Measurements from ENCODE around the gene KRTAP10-3.
A peak's percentile ranks its signal among the peaks of the same experiment; 100 is the strongest.

The KRTAP10-3 gene

GRCh38 chr21:44523567-44524413 is 34.8 kb downstream of the KRTAP10-3 start:
- Histone ChIP-seq H3K9ac (ENCODE audit: low read depth, low read length, poor library complexity) (no peak overlapping the region), H3K9me3 (replicated peaks in 1 of 2; ENCODE audit: control insufficient read depth in 2 of 2, insufficient read depth in 1 of 2, low read depth in 1 of 2, low read length in 2 of 2) (peaks cover 0 to 10% of the 10 kb centered on the region in 2 donors), H4K91ac (ENCODE audit: low read depth, low read length, poor library complexity) (no peak overlapping the region), H3K23ac (ENCODE audit: low read depth, low read length, poor library complexity) (no peak overlapping the region), H3K4ac (ENCODE audit: low read length) (no peak overlapping the region), H2BK12ac (ENCODE audit: low read length) (no peak overlapping the region), H3K27me3 (ENCODE audit: control insufficient read depth in 3 of 3, insufficient read depth in 3 of 3, low read depth in 1 of 3, low read length in 3 of 3) (no peaks in the 10 kb centered on the region), H2AFZ (ENCODE audit: low read length) (no peak overlapping the region), H2BK5ac (ENCODE audit: low read length) (no peak overlapping the region), H3K4me2 (ENCODE audit: insufficient read depth, low read length, poor library complexity, severe bottlenecking) (no peak overlapping the region), H3K27ac (replicated peaks; ENCODE audit: low read length) (no peak overlapping the region), H4K8ac (ENCODE audit: low read depth, low read length) (no peak overlapping the region), H3K14ac (ENCODE audit: low read length) (no peak overlapping the region), H2AK5ac (ENCODE audit: low read depth, low read length) (no peak overlapping the region), H3K18ac (ENCODE audit: low read length) (no peak overlapping the region), H3K4me3 (ENCODE audit: low read length in 2 of 2) (no peak overlapping the region), H2BK120ac (ENCODE audit: low read depth, low read length) (no peak overlapping the region), H3K4me1 (ENCODE audit: control insufficient read depth in 2 of 2, insufficient read depth in 1 of 2, low read depth in 1 of 2, low read length in 2 of 2) (no peaks in the 10 kb centered on the region), H2BK15ac (ENCODE audit: low read length) (no peak overlapping the region), H3K36me3 (replicated peaks in 1 of 2; ENCODE audit: control insufficient read depth in 2 of 2, insufficient read depth in 2 of 2, low read length in 2 of 2) (no peaks in the 10 kb centered on the region), H3K79me1 (ENCODE audit: low read depth, low read length) (no peaks in the 10 kb centered on the region)
- WGBS, 2 donors (ENCODE audit: extremely low coverage in 2 of 2, insufficient read length in 2 of 2, insufficient replicate concordance in 1 of 2), result no CpG with 5 or more reads among the region's 1 CpG
- DNase-seq (ENCODE audit: low spot score), result no peak

- H2BK5ac ChIP-seq (ENCODE audit: low read length), result no peak overlapping the region
- DNase-seq (ENCODE audit: low spot score), result no peak
- H3K4ac ChIP-seq (ENCODE audit: low read length), result no peak overlapping the region
- peak overlapping the region; percentile 87 for H2BK12ac ChIP-seq (ENCODE audit: low read length)
- H3K14ac ChIP-seq (ENCODE audit: low read length), result no peak overlapping the region
- no peaks in the 10 kb centered on the region for H3K27me3 ChIP-seq (ENCODE audit: control insufficient read depth in 3 of 3, insufficient read depth in 3 of 3, low read depth in 1 of 3, low read length in 3 of 3)
- H3K4me1 ChIP-seq (ENCODE audit: control insufficient read depth in 2 of 2, insufficient read depth in 1 of 2, low read depth in 1 of 2, low read length in 2 of 2), result no peaks in the 10 kb centered on the region
- no peak overlapping the region for H3K23ac ChIP-seq (ENCODE audit: low read depth, low read length, poor library complexity)
- no peak overlapping the region for H2BK15ac ChIP-seq (ENCODE audit: low read length)
- peak overlapping the region; percentile 94 for H2AK5ac ChIP-seq (ENCODE audit: low read depth, low read length)
- H3K9ac ChIP-seq (ENCODE audit: low read depth, low read length, poor library complexity), result no peak overlapping the region
- peak overlapping the region; percentile 82 for H3K18ac ChIP-seq (ENCODE audit: low read length)
- H3K4me3 ChIP-seq (ENCODE audit: low read length in 2 of 2), result no peak overlapping the region
- H3K36me3 ChIP-seq (replicated peaks in 1 of 2; ENCODE audit: control insufficient read depth in 2 of 2, insufficient read depth in 2 of 2, low read length in 2 of 2), result no peaks in the 10 kb centered on the region
- H2BK120ac ChIP-seq (ENCODE audit: low read depth, low read length), result no peak overlapping the region
- WGBS, 2 donors (ENCODE audit: extremely low coverage in 2 of 2, insufficient read length in 2 of 2, insufficient replicate concordance in 1 of 2), result no CpG with 5 or more reads among the region's 1 CpG
- H2AFZ ChIP-seq (ENCODE audit: low read length), result no peak overlapping the region
- H3K27ac ChIP-seq (replicated peaks; ENCODE audit: low read length), result no peak overlapping the region
- H3K9me3 ChIP-seq (replicated peaks in 1 of 2; ENCODE audit: control insufficient read depth in 2 of 2, insufficient read depth in 1 of 2, low read depth in 1 of 2, low read length in 2 of 2), result peaks cover 0 to 10% of the 10 kb centered on the region in 2 donors
- no peak overlapping the region for H3K4me2 ChIP-seq (ENCODE audit: insufficient read depth, low read length, poor library complexity, severe bottlenecking)
- H3K79me1 ChIP-seq (ENCODE audit: low read depth, low read length), result no peaks in the 10 kb centered on the region
- H4K91ac ChIP-seq (ENCODE audit: low read depth, low read length, poor library complexity), result peak overlapping the region; percentile 22
- no peak overlapping the region for H4K8ac ChIP-seq (ENCODE audit: low read depth, low read length)
These were observed 35.8 kb downstream of the KRTAP10-3 start for GRCh38 chr21:44522753-44523204.

- H2BK15ac ChIP-seq (ENCODE audit: low read length), result no peak overlapping the region
- H2BK5ac ChIP-seq (ENCODE audit: low read length), result peak overlapping the region; percentile 15
- no peaks in the 10 kb centered on the region for H3K79me1 ChIP-seq (ENCODE audit: low read depth, low read length)
- WGBS, 2 donors (ENCODE audit: extremely low coverage in 2 of 2, insufficient read length in 2 of 2, insufficient replicate concordance in 1 of 2), result no CpG with 5 or more reads among the region's 33 CpGs
- H3K9ac ChIP-seq (ENCODE audit: low read depth, low read length, poor library complexity), result no peak overlapping the region
- peak overlapping the region; percentile 94 for H2AK5ac ChIP-seq (ENCODE audit: low read depth, low read length)
- no peaks in the 10 kb centered on the region for H3K4me1 ChIP-seq (ENCODE audit: control insufficient read depth in 2 of 2, insufficient read depth in 1 of 2, low read depth in 1 of 2, low read length in 2 of 2)
- H4K8ac ChIP-seq (ENCODE audit: low read depth, low read length), result no peak overlapping the region
- no peak overlapping the region for H3K27ac ChIP-seq (replicated peaks; ENCODE audit: low read length)
- no peak overlapping the region for H3K4me2 ChIP-seq (ENCODE audit: insufficient read depth, low read length, poor library complexity, severe bottlenecking)
- peak overlapping the region; percentile 22 for H4K91ac ChIP-seq (ENCODE audit: low read depth, low read length, poor library complexity)
- no peaks in the 10 kb centered on the region for H3K27me3 ChIP-seq (ENCODE audit: control insufficient read depth in 3 of 3, insufficient read depth in 3 of 3, low read depth in 1 of 3, low read length in 3 of 3)
- H3K23ac ChIP-seq (ENCODE audit: low read depth, low read length, poor library complexity), result no peak overlapping the region
- no peaks in the 10 kb centered on the region for H3K36me3 ChIP-seq (replicated peaks in 1 of 2; ENCODE audit: control insufficient read depth in 2 of 2, insufficient read depth in 2 of 2, low read length in 2 of 2)
- peaks cover 0 to 10% of the 10 kb centered on the region in 2 donors for H3K9me3 ChIP-seq (replicated peaks in 1 of 2; ENCODE audit: control insufficient read depth in 2 of 2, insufficient read depth in 1 of 2, low read depth in 1 of 2, low read length in 2 of 2)
- H3K18ac ChIP-seq (ENCODE audit: low read length), result peak overlapping the region; percentile 82
- no peak overlapping the region for H2BK120ac ChIP-seq (ENCODE audit: low read depth, low read length)
- DNase-seq (ENCODE audit: low spot score), result no peak
- no peak overlapping the region for H2AFZ ChIP-seq (ENCODE audit: low read length)
- peak overlapping the region; percentile 87 for H2BK12ac ChIP-seq (ENCODE audit: low read length)
- no peak overlapping the region for H3K4ac ChIP-seq (ENCODE audit: low read length)
- no peak overlapping the region for H3K14ac ChIP-seq (ENCODE audit: low read length)
- no peak overlapping the region for H3K4me3 ChIP-seq (ENCODE audit: low read length in 2 of 2)
These were observed 36.5 kb downstream of the KRTAP10-3 start for GRCh38 chr21:44521928-44522752.
